SK-N-SH treated with all-trans-retinoic acid at 6 μM for 48 hours (cell line): ENCODE data around the gene TMEM269.

Experiments used
- ATAC-seq: fragments of 200-7000 bp; cut with Tn5 transposase; 3 replicates; pipeline ENCODE4 v1.9.1; 2020; ENCODE audit warnings: mild to moderate bottlenecking, moderate library complexity
- ARNTL ChIP-seq: fragments of 450-650 bp; formaldehyde crosslinking; IDR thresholded peaks from 2 replicates; pipeline ENCODE4 v1.5.0; 2020; ENCODE audit warnings: low read depth, mild to moderate bottlenecking, moderate library complexity, borderline replicate concordance
- CSDC2 ChIP-seq: fragments of 250-450 bp; sonication (Bioruptor Pico); IDR thresholded peaks from 2 replicates; pipeline ENCODE4 v1.5.0; 2020; ENCODE audit warnings: mild to moderate bottlenecking, moderate library complexity
- ESRRG ChIP-seq: fragments of 250-450 bp; sonication (Bioruptor Pico); IDR thresholded peaks from 2 replicates; pipeline ENCODE4 v1.6.1; 2021; ENCODE audit warnings: mild to moderate bottlenecking
- OSR1 ChIP-seq: fragments of 250-450 bp; sonication (Bioruptor Pico); IDR thresholded peaks from 2 replicates; pipeline ENCODE4 v1.8.0; 2022; ENCODE audit warnings: moderate library complexity, mild to moderate bottlenecking, inconsistent platforms
- PATZ1 ChIP-seq: fragments of 250-450 bp; sonication (Bioruptor Pico); IDR thresholded peaks from 2 replicates; pipeline ENCODE4 v1.8.0; 2020; ENCODE audit warnings: mild to moderate bottlenecking, moderate library complexity, borderline replicate concordance
- PPARA ChIP-seq: fragments of 250-450 bp; sonication (Bioruptor Pico); IDR thresholded peaks from 2 replicates; pipeline ENCODE4 v1.5.0; 2020; ENCODE audit warnings: mild to moderate bottlenecking, borderline replicate concordance
- RARB ChIP-seq: fragments of 250-450 bp; sonication (Bioruptor Pico); IDR thresholded peaks from 2 replicates; pipeline ENCODE4 v1.8.0; 2021; ENCODE audit warnings: mild to moderate bottlenecking, moderate library complexity
- SNAI2 ChIP-seq: fragments of 250-450 bp; sonication (Bioruptor Pico); IDR thresholded peaks from 2 replicates; pipeline ENCODE4 v1.5.0; 2020; ENCODE audit warnings: mild to moderate bottlenecking, moderate library complexity
- TOX ChIP-seq: fragments of 250-450 bp; sonication (Bioruptor Pico); IDR thresholded peaks from 2 replicates; pipeline ENCODE4 v1.8.0; 2021; ENCODE audit warnings: mild to moderate bottlenecking, moderate library complexity, borderline replicate concordance
- TSHZ2 ChIP-seq: fragments of 250-450 bp; sonication (Bioruptor Pico); IDR thresholded peaks from 2 replicates; pipeline ENCODE4 v1.5.0; 2020; ENCODE audit warnings: mild to moderate bottlenecking, moderate library complexity
- ZFP3 ChIP-seq: fragments of 250-450 bp; sonication (Bioruptor Pico); IDR thresholded peaks from 2 replicates; pipeline ENCODE4 v1.5.0; 2020; ENCODE audit warnings: mild to moderate bottlenecking, moderate library complexity
- ZFP30 ChIP-seq: fragments of 450-650 bp; formaldehyde crosslinking; IDR thresholded peaks from 2 replicates; pipeline ENCODE4 v1.5.0; 2022; ENCODE audit warnings: mild to moderate bottlenecking, moderate library complexity
- ZNF565 ChIP-seq: fragments of 450-650 bp; formaldehyde crosslinking; conservative IDR thresholded peaks from 2 replicates; pipeline ENCODE4 v1.5.0; 2020; ENCODE audit warnings: low read depth, mild to moderate bottlenecking, moderate library complexity
- ZNF70 ChIP-seq: fragments of 450-650 bp; formaldehyde crosslinking; IDR thresholded peaks from 2 replicates; pipeline ENCODE4 v1.5.0; 2020; ENCODE audit warnings: mild to moderate bottlenecking, moderate library complexity
- ZNF8 ChIP-seq: fragments of 450-650 bp; formaldehyde crosslinking; IDR thresholded peaks from 2 replicates; pipeline ENCODE4 v1.5.0; 2020; ENCODE audit warnings: mild to moderate bottlenecking, moderate library complexity
- TF ChIP-seq, protein P1 (sequence below): fragments of 250-450 bp; sonication (Bioruptor Pico); IDR thresholded peaks from 2 replicates; pipeline ENCODE4 v1.5.1; 2021; ENCODE audit warnings: mild to moderate bottlenecking, moderate library complexity
- TF ChIP-seq, protein P2 (sequence below): fragments of 250-450 bp; sonication (Bioruptor Pico); IDR thresholded peaks from 2 replicates; pipeline ENCODE4 v1.5.1; 2020; ENCODE audit warnings: low read depth, mild to moderate bottlenecking, moderate library complexity
- TF ChIP-seq, protein P3 (sequence below): fragments of 250-450 bp; sonication (Bioruptor Pico); IDR thresholded peaks from 2 replicates; pipeline ENCODE4 v1.8.0; 2021; ENCODE audit warnings: low read depth, mild to moderate bottlenecking, moderate library complexity, borderline replicate concordance

Gene TMEM269

DNA sequence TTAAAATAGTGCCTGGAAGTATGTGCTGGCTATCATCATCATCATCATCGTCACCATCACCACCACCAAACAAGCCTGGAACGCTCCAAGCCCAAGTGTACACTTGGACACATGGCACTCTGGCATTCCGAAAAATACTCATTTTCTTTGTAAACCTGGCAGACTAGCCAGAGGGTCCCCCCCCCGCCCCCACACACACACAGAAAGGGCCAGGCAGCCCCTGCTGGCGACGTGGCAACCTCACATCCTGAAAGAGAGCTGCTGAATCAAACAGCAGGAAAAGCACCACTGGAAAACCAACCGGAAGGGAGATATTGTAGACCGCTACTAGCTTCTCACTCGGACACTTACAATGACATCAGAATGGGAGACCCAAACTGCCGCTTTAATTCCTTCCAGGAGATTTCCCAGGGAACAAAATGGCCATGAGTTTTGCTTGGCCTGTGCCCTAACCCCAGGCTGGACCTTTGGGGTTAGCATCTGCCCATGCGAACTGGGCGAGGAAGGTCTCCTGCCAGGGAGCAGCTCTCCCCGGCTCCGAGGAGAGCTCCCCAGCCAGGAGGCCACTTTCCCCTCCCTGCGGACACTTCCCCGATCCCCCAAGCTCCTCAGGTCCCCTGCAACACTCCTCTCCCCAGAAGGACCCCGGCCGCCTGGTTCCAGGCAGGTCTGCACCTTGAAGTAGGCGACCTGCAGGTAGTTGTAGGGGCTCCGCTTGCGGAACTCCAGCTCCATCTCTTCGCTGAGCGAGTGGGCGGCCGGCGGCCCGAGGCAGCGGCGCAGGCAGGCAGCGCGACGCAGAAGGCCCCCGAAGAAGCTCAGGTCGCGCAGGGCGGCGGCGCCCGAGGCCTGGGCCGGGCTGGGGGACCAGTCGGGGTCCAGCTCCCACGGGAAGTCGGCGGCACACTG, 18.7 kb upstream of the TMEM269 start:
- TF ChIP-seq ZFP30 (CRISPR knock-in tag) (0 out of 2 replicates have a peak, but pooled peaks have one; percentile 26), SNAI2 (no peak), ARNTL (CRISPR knock-in tag) (no peak), PATZ1 (peak; percentile 75; the same call in 1 of the 2 replicates)
- peak; percentile 61 for ATAC-seq

DNA sequence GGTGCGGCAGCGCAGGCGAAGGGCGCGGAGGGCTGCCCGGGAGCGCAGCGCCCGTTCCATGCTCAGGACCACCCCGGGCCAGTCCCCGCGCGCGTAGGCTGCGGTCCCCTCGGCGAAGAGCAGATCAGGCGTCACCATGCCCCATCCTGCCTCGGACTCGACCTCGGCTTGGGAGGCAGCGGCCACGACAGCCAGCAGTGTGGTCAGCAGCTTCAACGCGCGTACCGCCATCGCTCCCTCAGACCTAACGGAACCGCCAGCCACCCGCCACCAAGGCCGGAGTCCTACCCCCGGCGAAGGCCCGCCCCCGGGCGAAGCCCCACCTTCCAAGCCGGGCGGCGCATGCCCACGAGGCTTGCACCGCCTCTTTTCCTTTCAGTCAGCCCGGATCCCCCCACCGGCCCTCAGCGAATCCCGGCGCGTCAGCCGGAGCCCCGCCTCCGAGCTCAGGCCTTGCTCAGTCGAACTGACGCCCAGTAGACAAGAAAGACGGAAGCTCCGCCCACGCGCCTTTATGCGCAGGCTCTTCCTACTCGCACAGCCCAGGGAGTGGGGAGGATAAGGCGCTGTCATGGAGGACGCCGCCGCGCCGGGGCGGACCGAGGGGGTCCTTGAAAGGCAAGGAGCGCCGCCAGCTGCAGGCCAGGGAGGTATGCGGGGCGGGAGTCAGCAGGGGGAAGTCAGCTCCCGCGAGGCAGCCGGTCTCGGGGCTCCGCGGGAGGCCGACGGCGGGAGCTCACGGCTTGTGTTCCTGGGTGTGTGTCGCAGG, 17.9 kb upstream of the TMEM269 start, which contains the start of the genes C1orf50 and P3H1:
C1orf50 (plus strand) TSS at position 509 of the 769 bp plus-strand sequence; CDS start at position 572, 63 bp downstream.
P3H1 (minus strand) TSS at position 288 of the 769 bp plus-strand sequence; CDS start at position 231, 57 bp downstream.
- ATAC-seq: peak; percentile 94
- TF ChIP-seq ZFP30 (CRISPR knock-in tag) (no peak), ZNF565 (CRISPR knock-in tag) (no peak), ZNF70 (CRISPR knock-in tag) (no peak), SNAI2 (no peak), ESRRG (CRISPR knock-in tag) (no peak), PATZ1 (no peak), ARNTL (CRISPR knock-in tag) (no peak), TSHZ2 (CRISPR knock-in tag) (no peak), RARB (CRISPR knock-in tag) (no peak)
- TF ChIP-seq, protein P1, sequence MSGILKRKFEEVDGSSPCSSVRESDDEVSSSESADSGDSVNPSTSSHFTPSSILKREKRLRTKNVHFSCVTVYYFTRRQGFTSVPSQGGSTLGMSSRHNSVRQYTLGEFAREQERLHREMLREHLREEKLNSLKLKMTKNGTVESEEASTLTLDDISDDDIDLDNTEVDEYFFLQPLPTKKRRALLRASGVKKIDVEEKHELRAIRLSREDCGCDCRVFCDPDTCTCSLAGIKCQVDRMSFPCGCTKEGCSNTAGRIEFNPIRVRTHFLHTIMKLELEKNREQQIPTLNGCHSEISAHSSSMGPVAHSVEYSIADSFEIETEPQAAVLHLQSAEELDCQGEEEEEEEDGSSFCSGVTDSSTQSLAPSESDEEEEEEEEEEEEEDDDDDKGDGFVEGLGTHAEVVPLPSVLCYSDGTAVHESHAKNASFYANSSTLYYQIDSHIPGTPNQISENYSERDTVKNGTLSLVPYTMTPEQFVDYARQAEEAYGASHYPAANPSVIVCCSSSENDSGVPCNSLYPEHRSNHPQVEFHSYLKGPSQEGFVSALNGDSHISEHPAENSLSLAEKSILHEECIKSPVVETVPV (CRISPR knock-in tag): no peak
- TF ChIP-seq, protein P2, sequence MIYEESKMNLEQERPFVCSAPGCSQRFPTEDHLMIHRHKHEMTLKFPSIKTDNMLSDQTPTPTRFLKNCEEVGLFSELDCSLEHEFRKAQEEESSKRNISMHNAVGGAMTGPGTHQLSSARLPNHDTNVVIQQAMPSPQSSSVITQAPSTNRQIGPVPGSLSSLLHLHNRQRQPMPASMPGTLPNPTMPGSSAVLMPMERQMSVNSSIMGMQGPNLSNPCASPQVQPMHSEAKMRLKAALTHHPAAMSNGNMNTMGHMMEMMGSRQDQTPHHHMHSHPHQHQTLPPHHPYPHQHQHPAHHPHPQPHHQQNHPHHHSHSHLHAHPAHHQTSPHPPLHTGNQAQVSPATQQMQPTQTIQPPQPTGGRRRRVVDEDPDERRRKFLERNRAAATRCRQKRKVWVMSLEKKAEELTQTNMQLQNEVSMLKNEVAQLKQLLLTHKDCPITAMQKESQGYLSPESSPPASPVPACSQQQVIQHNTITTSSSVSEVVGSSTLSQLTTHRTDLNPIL (CRISPR knock-in tag): no peak

GRCh38 chr1:42767510-42768000, 17.2 kb upstream of the TMEM269 start:
- TF ChIP-seq OSR1 (CRISPR knock-in tag) (no peak), ZNF8 (CRISPR knock-in tag) (no peak), TOX (CRISPR knock-in tag) (no peak)
- peak; percentile 22 for ATAC-seq

DNA sequence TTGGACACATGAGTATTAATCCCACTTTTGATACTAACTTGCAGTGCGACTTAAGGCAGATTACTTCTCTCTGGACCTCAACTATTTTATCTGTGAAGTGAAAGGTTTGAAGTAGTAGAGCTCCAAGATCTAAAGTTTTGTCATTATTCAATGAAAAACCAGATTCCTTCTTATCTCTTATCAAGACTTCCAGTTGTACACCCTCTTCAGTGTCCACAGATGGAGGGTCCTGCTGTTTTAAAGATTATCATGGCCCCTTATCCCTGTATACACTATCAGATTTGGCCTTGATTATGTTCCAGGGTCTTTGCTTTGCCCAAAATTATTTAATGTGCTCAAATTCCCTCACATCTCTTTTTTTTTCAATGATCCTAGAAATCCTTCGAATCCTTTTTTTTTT, 16.6 kb upstream of the TMEM269 start:
- ATAC-seq: no peak
- no peak for TF ChIP-seq ESRRG (CRISPR knock-in tag)
- TF ChIP-seq OSR1 (CRISPR knock-in tag): no peak
- TF ChIP-seq PPARA (CRISPR knock-in tag): no peak
- TF ChIP-seq ZNF565 (CRISPR knock-in tag): no peak
- TF ChIP-seq ZNF70 (CRISPR knock-in tag): no peak
- no peak for TF ChIP-seq PATZ1
- no peak for TF ChIP-seq ZNF8 (CRISPR knock-in tag)
- TF ChIP-seq, protein P3, sequence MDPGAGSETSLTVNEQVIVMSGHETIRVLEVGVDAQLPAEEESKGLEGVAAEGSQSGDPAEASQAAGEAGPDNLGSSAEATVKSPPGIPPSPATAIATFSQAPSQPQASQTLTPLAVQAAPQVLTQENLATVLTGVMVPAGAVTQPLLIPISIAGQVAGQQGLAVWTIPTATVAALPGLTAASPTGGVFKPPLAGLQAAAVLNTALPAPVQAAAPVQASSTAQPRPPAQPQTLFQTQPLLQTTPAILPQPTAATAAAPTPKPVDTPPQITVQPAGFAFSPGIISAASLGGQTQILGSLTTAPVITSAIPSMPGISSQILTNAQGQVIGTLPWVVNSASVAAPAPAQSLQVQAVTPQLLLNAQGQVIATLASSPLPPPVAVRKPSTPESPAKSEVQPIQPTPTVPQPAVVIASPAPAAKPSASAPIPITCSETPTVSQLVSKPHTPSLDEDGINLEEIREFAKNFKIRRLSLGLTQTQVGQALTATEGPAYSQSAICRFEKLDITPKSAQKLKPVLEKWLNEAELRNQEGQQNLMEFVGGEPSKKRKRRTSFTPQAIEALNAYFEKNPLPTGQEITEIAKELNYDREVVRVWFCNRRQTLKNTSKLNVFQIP (CRISPR knock-in tag): no peak
- TF ChIP-seq ZFP30 (CRISPR knock-in tag): no peak
- TF ChIP-seq CSDC2 (CRISPR knock-in tag): no peak
- TF ChIP-seq ZFP3 (CRISPR knock-in tag): no peak
